Activated CD8-positive, alpha-beta memory T cell treated with anti-CD3 and anti-CD28 coated beads for 48 hours (primary cell): ENCODE measurements around the gene PRRG2.

Source experiments
- DNase-seq, 3 experiments: peaks; one replicate each; pipeline ENCODE4 v3.0.0-alpha.2; 2020; ENCODE audit warnings: low read depth in 2 of 3, low spot score in 2 of 3

The PRRG2 gene

GRCh38 chr19:49637821-49638738, 57.0 kb downstream of the PRRG2 start:
- DNase-seq, result no peak

GRCh38 chr19:49639401-49640112, 58.4 kb downstream of the PRRG2 start:
- DNase-seq, result no peak

DNA sequence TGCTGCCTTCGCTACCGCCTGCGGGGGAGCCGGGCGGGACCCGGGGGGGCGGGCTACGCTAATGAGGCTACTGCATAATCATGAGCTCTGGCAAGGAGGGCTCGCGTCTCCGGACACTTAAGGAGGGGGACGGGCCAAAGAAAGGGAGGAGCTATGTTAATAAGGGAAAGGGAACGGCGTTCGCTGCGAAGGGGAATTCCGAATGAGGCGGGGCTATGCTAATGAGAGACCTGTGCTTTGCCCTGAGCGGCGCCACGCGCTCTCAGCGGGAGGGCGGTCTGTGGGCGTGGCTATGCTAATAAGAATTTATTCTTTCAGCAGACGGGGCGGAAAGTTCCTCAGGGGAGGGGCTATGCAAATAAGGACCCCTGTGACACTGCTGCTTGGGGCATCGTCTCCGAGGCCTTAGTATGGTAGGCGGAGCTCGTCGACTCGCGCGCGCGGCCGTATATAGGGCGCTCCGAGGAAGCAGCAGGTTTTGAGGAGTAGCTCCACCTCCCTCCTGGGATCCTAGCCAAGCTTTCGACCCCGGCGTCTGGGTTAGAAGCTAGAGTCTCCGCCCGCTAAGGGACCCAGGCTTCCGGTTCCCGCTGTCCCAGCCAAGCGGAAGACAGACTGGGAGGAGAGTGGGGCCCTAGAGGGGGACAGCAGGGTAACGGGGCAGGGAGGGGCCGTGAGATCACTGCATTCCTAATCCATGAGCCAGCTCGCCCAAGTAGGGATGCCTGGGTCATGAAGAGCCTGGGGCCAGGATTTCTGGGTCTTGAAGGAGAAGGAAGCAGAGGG, 59.2 kb downstream of the PRRG2 start, which contains the start of gene RRAS:
TSS of gene RRAS (minus strand) at position 31 of the 786 bp plus-strand sequence. CDS start 45 bp downstream, outside the sequence.
- DNase-seq, result peak; percentile 98
